ENCODE results near the gene GGTLC1.

- TF ChIP-seq CTCF (IDR thresholded peaks at IDR 0.05; ENCODE audit: low read depth, low read length), result no peak
- no peak for TF ChIP-seq POLR2A (IDR thresholded peaks at IDR 0.05; ENCODE audit: extremely low read depth, insufficient read length)
Measured at GRCh38 chr20:24006626-24007025, 18.0 kb upstream of the GGTLC1 start.
